ENCODE measurements around the gene DNM3.

DNA sequence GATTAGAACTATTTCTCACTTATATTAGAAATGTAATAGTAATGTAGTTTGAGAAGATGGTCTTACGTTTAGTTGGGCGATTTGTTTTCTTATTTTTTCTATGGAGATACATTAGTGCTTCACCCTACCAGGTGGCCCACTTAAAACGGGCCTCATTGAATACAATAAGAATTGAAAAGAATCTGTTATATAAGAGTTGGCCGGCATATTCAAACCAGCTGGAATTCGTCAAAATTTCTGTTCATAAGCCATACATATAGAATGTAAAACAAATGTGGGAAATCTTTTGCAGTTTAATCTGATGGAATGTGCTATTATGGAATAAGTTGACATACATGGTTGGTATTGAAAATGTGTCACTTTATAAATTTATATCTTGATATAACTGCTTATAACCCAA is 482.8 kb downstream of the DNM3 start:
- no peak for TF ChIP-seq EZH2 (IDR thresholded peaks at IDR 0.05; ENCODE audit: borderline replicate concordance, low read depth, low read length, poor library complexity, severe bottlenecking)
- TF ChIP-seq, protein P1, sequence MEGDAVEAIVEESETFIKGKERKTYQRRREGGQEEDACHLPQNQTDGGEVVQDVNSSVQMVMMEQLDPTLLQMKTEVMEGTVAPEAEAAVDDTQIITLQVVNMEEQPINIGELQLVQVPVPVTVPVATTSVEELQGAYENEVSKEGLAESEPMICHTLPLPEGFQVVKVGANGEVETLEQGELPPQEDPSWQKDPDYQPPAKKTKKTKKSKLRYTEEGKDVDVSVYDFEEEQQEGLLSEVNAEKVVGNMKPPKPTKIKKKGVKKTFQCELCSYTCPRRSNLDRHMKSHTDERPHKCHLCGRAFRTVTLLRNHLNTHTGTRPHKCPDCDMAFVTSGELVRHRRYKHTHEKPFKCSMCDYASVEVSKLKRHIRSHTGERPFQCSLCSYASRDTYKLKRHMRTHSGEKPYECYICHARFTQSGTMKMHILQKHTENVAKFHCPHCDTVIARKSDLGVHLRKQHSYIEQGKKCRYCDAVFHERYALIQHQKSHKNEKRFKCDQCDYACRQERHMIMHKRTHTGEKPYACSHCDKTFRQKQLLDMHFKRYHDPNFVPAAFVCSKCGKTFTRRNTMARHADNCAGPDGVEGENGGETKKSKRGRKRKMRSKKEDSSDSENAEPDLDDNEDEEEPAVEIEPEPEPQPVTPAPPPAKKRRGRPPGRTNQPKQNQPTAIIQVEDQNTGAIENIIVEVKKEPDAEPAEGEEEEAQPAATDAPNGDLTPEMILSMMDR (conservative IDR thresholded peaks at IDR 0.05; ENCODE audit: low read depth, low read length): no peak

Data from A673 (cell line).